Lower leg skin (tissue), 4 donors: ENCODE results near the gene OTUD6A. TPM values are rescaled to one million over a fixed set of nuclear protein-coding genes. Genes with fewer than 3 reads are reported as not detected.
"Not testable (repeated sequence)": the region's sequence is repeated elsewhere in the genome, so short reads cannot be mapped to it uniquely, and the experiment has no call there.

Experiments
- DNase-seq, 2 donors: peaks; one replicate each; pipeline ENCODE4 v3.0.0-alpha.2; 2019; ENCODE audit warnings: low spot score in 2 of 2
- H3K4me3 ChIP-seq: fragments of 200-600 bp; sonication (generic); 2 replicates; pipeline ENCODE4 v1.5.1; 2017; ENCODE audit warnings: mild to moderate bottlenecking, low read depth; ENCODE audit not compliant: poor library complexity, severe bottlenecking
- CTCF ChIP-seq, 3 donors: fragments of 450-650 bp; IDR thresholded peaks; one replicate each; pipeline ENCODE4 v1.5.1; 2016; ENCODE audit warnings: antibody characterized with exemption in 3 of 3, mild to moderate bottlenecking in 3 of 3, moderate library complexity in 2 of 3
- POLR2A ChIP-seq, 2 donors: fragments of 450-650 bp; IDR thresholded peaks; one replicate each; pipeline ENCODE4 v1.6.1; 2016 to 2017; ENCODE audit warnings: antibody characterized with exemption in 2 of 2, mild to moderate bottlenecking in 1 of 2, moderate library complexity in 1 of 2
- WGBS, 2 donors: methylation state at CpG; one replicate each; pipeline ENCODE4 v1.1.5; 2018; 5-methylcytosine and 5-hydroxymethylcytosine counted together
- intact Hi-C: fragments of 100-400 bp; cut with DNase I; formaldehyde crosslinking; loops from one replicate; pipeline ENCODE4 v1.15.0; 2023; ENCODE audit warnings: low total_unique reads
- microRNA-seq, 2 donors: library from miRNA; unstranded; fragments of <30 nt; microRNA quantifications; one replicate each; pipeline ENCODE4, GENCODE V29; 2016; ENCODE audit warnings: borderline replicate concordance in 2 of 2, borderline number of aligned reads in 1 of 2
- total RNA-seq, 4 donors: library from RNA; depleted of rRNA; stranded (reverse); fragments of >200 nt; gene quantifications; one replicate each; pipeline ENCODE4 v1.1.0, GENCODE V29; 2016

Gene OTUD6A
- total RNA-seq, 4 donors from 2014 or later = not detected

GRCh38 chrX:70088751-70089150 is 26.5 kb downstream of the OTUD6A start:
- no peak for TF ChIP-seq POLR2A (IDR thresholded peaks at IDR 0.05)
- no peak for TF ChIP-seq CTCF (IDR thresholded peaks at IDR 0.05)
- DNase-seq = no peak
- intact Hi-C loops = no loop called here
- H3K4me3 ChIP-seq = no peak overlapping the region

GRCh38 chrX:70089604-70090297 is 27.5 kb downstream of the OTUD6A start:
- intact Hi-C loops = no loop called here
- no peak for TF ChIP-seq CTCF (IDR thresholded peaks at IDR 0.05)
- TF ChIP-seq POLR2A (IDR thresholded peaks at IDR 0.05) = no peak
- whole genome bisulfite sequencing, 2 donors = 22 to 67% methylated on average over 1 of the region's 1 CpG
- no peak for DNase-seq
- H3K4me3 ChIP-seq = no peak overlapping the region

GRCh38 chrX:70092247-70092646 is 30.0 kb downstream of the OTUD6A start:
- WGBS, 2 donors = 87 to 94% methylated on average over 4 of the region's 4 CpGs
- no peak overlapping the region for H3K4me3 ChIP-seq
- TF ChIP-seq POLR2A (IDR thresholded peaks at IDR 0.05) (no peak), CTCF (IDR thresholded peaks at IDR 0.05) (no peak)
- no peak for DNase-seq
- intact Hi-C loops = no loop called here

GRCh38 chrX:70096052-70096451 is 33.8 kb downstream of the OTUD6A start:
- no peak for DNase-seq
- intact Hi-C loops = no loop called here
- TF ChIP-seq CTCF (IDR thresholded peaks at IDR 0.05) (no peak), POLR2A (IDR thresholded peaks at IDR 0.05) (no peak)
- H3K4me3 ChIP-seq = no peak overlapping the region
- 54 to 74% methylated on average over 2 of the region's 2 CpGs for WGBS, 2 donors

- H3K4me3 ChIP-seq = no peak overlapping the region
- no peak for DNase-seq
- TF ChIP-seq POLR2A (IDR thresholded peaks at IDR 0.05) = no peak
- TF ChIP-seq CTCF (IDR thresholded peaks at IDR 0.05) = no peak
- intact Hi-C loops = no loop called here
- 44 to 51% methylated on average over 2 of the region's 2 CpGs for WGBS, 2 donors
Measured at GRCh38 chrX:70105229-70105628, 43.0 kb downstream of the OTUD6A start.

- DNase-seq, H3K4me3 ChIP-seq, intact Hi-C loops: not testable (repeated sequence)
- WGBS, 2 donors = 87 to 91% methylated on average over 4 of the region's 4 CpGs
Measured at GRCh38 chrX:70111436-70112026, 49.3 kb downstream of the OTUD6A start.

Small RNAs within 50 kb of the gene (microRNA-seq; reads per million reads assigned to microRNA genes)
- gene MIR676 = 7.5 to 7.9 reads per million in 2 donors

Other genes with a start within 250 kb of the OTUD6A start
- 10 to 100 TPM in 2 of 4 donors, 1 to 10 TPM in 1, under 1 TPM in 1; 0.88 to 10.8 (median 6.3) TPM for gene AWAT2, start 12.5 kb upstream of the OTUD6A start, total RNA-seq
- gene IGBP1, start 71.0 kb downstream of the OTUD6A start, total RNA-seq = 10 to 100 TPM; 74.1 to 97.1 (median 87.1) TPM
- gene DGAT2L6, start 115.0 kb downstream of the OTUD6A start, total RNA-seq = 10 to 100 TPM in 2 of 4 donors, 1 to 10 TPM in 1, under 1 TPM in 1; 0.42 to 24.9 (median 12.3) TPM
- 1 to 10 TPM in 2 of 4 donors, under 1 TPM in 2; 0.46 to 6.2 (median 1.7) TPM for gene AWAT1, start 172.2 kb downstream of the OTUD6A start, total RNA-seq
- gene P2RY4, start 197.7 kb downstream of the OTUD6A start, total RNA-seq = 1 to 10 TPM in 3 of 4 donors, under 1 TPM in 1; 0.30 to 7.4 (median 3.9) TPM
- under 1 TPM in 1 of 4 donors, not detected in 3; 0.25 TPM for gene ARR3, start 205.9 kb downstream of the OTUD6A start, total RNA-seq
- not detected for gene RAB41, start 219.7 kb downstream of the OTUD6A start, total RNA-seq
- gene PDZD11, start 227.5 kb downstream of the OTUD6A start, total RNA-seq = 10 to 100 TPM; 19.9 to 35.3 (median 33.2) TPM
- gene KIF4A, start 227.6 kb downstream of the OTUD6A start, total RNA-seq = 1 to 10 TPM in 2 of 4 donors, under 1 TPM in 2; 0.39 to 1.8 (median 0.99) TPM